HG03025 (cell line): ENCODE results near the gene PCDHB5.
"Not testable (repeated sequence)": the region's sequence is repeated elsewhere in the genome, so short reads cannot be mapped to it uniquely, and the experiment has no call there.

Experiments used
- ATAC-seq: cut with Tn5 transposase; IDR thresholded peaks from one replicate; pipeline ENCODE4 v1.9.1; 2021; ENCODE audit warnings: mild to moderate bottlenecking, moderate library complexity; ENCODE audit not compliant: unreplicated experiment, low FRiP score

The PCDHB5 gene

DNA sequence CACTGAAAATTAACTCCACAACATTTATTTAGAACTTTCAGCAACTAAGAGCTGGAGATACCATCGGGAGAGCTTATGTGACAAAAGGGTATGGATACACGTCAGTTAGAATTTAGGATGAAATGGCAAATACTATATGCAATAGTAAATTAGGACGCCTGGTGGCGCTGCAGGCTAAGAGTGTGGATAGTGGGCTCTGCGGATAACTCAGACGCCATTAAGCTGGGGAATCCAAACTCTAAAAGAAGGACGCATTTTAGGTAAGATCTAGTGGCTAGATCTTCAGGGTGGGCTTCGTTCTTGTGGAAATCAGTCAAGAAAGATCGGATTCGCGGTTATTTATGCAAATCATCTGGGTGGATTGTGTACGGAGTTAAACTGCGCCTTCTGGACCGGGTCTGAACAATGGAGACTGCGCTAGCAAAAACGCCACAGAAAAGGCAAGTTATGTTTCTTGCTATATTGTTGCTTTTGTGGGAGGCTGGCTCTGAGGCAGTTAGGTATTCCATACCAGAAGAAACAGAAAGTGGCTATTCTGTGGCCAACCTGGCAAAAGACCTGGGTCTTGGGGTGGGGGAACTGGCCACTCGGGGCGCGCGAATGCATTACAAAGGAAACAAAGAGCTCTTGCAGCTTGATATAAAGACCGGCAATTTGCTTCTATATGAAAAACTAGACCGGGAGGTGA lies at the start of gene PCDHB5:
TSS of gene PCDHB5 (plus strand) at position 177 of the 688 bp plus-strand sequence. CDS start at position 406, 229 bp downstream.
- ATAC-seq: no peak

DNA sequence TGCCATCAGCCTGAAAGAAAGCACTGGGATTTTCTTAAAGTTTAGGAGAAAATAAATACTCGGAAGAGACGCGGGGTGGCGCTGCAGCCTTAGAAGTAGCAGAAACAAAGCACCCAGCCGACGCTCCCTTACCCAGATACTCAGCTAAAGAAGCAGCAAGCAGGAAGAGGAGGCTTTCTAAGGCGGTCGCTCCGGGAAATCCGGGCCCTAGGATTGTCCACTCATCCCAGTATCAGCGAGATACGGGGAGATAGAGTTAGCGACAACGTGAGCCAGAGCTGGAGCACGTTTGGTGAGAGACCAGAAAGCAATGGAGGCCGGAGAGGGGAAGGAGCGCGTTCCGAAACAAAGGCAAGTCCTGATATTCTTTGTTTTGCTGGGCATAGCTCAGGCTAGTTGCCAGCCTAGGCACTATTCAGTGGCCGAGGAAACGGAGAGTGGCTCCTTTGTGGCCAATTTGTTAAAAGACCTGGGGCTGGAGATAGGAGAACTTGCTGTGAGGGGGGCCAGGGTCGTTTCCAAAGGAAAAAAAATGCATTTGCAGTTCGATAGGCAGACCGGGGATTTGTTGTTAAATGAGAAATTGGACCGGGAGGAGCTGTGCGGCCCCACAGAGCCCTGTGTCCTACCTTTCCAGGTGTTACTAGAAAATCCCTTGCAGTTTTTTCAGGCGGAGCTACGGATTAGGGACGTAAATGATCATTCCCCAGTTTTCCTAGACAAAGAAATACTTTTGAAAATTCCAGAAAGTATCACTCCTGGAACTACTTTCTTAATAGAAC lies 40.3 kb upstream of the PCDHB5 start, which contains the start of gene PCDHB2:
TSS of gene PCDHB2 (plus strand) at position 135 of the 782 bp plus-strand sequence. CDS start at position 311, 176 bp downstream.
- no peak for ATAC-seq

- no peak for ATAC-seq
These were observed 39.8 kb upstream of the PCDHB5 start for GRCh38 chr5:141095263-141095641.

GRCh38 chr5:141096181-141096580 lies 38.8 kb upstream of the PCDHB5 start:
- ATAC-seq: not testable (repeated sequence)

- not testable (repeated sequence) for ATAC-seq
These were observed 38.4 kb upstream of the PCDHB5 start for GRCh38 chr5:141096586-141096985.

- ATAC-seq: no peak
These were observed 34.7 kb upstream of the PCDHB5 start, which contains the start of gene PCDHB3 for GRCh38 chr5:141100243-141100805. Gene PCDHB3 (plus strand): TSS chr5:141100473. CDS start chr5:141100650, 177 bp downstream.

GRCh38 chr5:141101059-141101458 lies 33.9 kb upstream of the PCDHB5 start:
- no peak for ATAC-seq

DNA sequence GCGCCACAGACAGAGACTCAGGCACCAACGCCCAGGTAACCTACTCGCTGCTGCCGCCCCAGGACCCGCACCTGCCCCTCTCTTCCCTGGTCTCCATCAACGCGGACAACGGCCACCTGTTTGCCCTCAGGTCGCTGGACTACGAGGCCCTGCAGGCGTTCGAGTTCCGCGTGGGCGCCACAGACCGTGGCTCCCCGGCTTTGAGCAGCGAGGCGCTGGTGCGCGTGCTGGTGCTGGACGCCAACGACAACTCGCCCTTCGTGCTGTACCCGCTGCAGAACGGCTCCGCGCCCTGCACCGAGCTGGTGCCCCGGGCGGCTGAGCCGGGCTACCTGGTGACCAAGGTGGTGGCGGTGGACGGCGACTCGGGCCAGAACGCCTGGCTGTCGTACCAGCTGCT lies 32.9 kb upstream of the PCDHB5 start:
- ATAC-seq: not testable (repeated sequence)

- not testable (repeated sequence) for ATAC-seq
These were observed 32.5 kb upstream of the PCDHB5 start for GRCh38 chr5:141102471-141102870.

GRCh38 chr5:141105350-141105749 lies 29.7 kb upstream of the PCDHB5 start:
- no peak for ATAC-seq

- no peak for ATAC-seq
These were observed 15.8 kb upstream of the PCDHB5 start for GRCh38 chr5:141119250-141119649.

DNA sequence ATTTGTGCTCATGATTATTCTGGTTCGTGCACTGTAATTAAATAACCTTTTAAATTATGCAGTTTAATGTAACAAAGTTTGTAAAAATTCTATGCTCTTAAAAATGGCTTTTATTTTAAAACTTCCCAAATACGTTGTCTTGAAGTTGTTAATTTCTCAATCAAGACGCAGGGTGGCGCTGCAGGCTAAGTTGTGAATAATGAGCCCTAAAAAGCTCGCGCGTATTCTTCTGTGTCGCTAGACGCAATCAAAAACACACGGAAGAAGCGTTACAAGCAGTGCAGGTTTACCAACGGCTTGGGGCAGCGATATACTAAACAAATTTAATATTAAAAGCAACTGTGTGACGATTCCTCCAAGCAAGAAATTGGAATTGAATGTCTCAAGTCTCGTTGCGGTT lies 13.4 kb upstream of the PCDHB5 start, which contains the start of gene PCDHB4:
TSS of gene PCDHB4 (plus strand) at position 256 of the 400 bp plus-strand sequence. CDS start 181 bp downstream, outside the sequence.
- ATAC-seq: no peak

DNA sequence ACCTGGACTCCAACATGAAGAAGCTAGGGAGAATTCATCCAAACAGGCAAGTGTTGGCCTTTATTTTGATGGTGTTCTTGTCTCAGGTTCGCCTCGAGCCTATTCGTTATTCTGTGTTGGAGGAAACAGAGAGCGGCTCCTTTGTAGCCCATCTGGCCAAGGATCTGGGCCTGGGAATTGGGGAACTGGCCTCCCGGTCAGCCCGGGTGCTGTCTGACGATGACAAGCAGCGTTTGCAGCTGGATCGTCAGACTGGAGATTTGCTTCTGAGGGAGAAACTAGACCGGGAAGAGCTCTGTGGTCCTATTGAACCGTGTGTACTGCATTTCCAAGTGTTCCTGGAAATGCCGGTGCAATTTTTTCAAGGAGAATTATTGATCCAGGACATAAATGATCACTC lies 13.0 kb upstream of the PCDHB5 start:
- ATAC-seq: no peak

DNA sequence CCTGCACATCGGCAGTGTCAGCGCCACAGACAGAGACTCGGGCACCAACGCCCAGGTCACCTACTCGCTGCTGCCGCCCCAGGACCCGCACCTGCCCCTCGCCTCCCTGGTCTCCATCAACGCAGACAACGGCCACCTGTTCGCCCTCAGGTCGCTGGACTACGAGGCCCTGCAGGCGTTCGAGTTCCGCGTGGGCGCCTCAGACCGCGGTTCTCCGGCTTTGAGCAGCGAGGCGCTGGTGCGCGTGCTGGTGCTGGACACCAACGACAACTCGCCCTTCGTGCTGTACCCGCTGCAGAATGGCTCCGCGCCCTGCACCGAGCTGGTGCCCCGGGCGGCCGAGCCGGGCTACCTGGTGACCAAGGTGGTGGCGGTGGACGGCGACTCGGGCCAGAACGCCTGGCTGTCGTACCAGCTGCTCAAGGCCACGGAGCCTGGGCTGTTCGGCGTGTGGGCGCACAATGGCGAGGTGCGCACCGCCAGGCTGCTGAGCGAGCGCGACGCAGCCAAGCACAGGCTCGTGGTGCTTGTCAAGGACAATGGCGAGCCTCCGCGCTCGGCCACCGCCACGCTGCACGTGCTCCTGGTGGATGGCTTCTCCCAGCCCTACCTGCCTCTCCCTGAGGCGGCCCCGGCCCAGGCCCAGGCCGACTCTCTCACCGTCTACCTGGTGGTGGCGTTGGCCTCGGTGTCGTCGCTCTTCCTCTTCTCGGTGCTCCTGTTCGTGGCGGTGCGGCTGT lies 11.4 kb upstream of the PCDHB5 start:
- ATAC-seq: not testable (repeated sequence)

GRCh38 chr5:141127305-141127704 lies 7.7 kb upstream of the PCDHB5 start:
- ATAC-seq: no peak

DNA sequence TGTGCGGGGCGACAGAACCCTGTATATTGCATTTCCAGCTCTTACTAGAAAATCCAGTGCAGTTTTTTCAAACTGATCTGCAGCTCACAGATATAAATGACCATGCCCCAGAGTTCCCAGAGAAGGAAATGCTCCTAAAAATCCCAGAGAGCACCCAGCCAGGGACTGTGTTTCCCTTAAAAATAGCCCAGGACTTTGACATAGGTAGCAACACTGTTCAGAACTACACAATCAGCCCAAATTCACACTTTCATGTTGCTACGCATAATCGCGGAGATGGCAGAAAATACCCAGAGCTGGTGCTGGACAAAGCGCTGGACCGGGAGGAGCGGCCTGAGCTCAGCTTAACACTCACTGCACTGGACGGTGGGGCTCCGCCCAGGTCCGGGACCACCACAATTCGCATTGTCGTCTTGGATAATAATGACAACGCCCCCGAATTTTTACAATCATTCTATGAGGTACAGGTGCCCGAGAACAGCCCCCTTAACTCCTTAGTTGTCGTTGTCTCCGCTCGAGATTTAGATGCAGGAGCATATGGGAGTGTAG lies 786 bp downstream of the PCDHB5 start:
- ATAC-seq: no peak

DNA sequence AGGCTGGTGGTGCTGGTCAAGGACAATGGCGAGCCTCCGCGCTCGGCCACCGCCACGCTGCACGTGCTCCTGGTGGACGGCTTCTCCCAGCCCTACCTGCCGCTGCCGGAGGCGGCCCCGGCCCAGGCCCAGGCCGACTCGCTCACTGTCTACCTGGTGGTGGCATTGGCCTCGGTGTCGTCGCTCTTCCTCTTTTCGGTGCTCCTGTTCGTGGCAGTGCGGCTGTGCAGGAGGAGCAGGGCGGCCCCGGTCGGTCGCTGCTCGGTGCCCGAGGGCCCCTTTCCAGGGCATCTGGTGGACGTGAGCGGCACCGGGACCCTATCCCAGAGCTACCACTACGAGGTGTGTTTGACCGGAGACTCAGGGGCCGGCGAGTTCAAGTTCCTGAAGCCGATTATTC lies 2.3 kb downstream of the PCDHB5 start:
- ATAC-seq: not testable (repeated sequence)

DNA sequence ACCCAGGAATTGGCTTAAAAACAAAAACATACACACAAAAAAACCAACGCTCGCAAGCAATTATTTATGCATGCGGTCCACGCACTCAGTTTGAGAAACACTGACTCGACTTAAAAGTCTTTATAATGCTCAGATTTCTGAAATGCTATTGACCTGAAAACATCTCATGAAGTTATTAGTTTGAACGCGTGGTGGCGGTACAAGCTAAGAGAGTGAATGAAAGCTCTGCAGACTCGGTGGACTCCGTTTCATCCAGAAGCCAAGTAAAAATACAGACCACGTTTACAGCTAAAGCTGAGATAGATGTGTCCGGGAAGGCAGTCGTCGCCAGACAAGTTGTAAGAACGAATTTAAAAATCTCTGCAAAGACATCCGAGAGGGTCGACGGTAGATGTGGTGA lies 14.8 kb downstream of the PCDHB5 start, which contains the start of gene PCDHB6:
TSS of gene PCDHB6 (plus strand) at position 246 of the 400 bp plus-strand sequence. CDS start 201 bp downstream, outside the sequence.
- no peak for ATAC-seq

GRCh38 chr5:141150224-141150992 lies 15.4 kb downstream of the PCDHB5 start:
- ATAC-seq: no peak
